GM19240 (cell line): ENCODE results near the gene RAD9B.
"Not testable (repeated sequence)": the region's sequence is repeated elsewhere in the genome, so short reads cannot be mapped to it uniquely, and the experiment has no call there.

Experiments used
- DNase-seq: peaks from one replicate; pipeline ENCODE4 v3.0.0; 2011; ENCODE audit warnings: low spot score; ENCODE audit not compliant: insufficient read length

The RAD9B gene

DNA sequence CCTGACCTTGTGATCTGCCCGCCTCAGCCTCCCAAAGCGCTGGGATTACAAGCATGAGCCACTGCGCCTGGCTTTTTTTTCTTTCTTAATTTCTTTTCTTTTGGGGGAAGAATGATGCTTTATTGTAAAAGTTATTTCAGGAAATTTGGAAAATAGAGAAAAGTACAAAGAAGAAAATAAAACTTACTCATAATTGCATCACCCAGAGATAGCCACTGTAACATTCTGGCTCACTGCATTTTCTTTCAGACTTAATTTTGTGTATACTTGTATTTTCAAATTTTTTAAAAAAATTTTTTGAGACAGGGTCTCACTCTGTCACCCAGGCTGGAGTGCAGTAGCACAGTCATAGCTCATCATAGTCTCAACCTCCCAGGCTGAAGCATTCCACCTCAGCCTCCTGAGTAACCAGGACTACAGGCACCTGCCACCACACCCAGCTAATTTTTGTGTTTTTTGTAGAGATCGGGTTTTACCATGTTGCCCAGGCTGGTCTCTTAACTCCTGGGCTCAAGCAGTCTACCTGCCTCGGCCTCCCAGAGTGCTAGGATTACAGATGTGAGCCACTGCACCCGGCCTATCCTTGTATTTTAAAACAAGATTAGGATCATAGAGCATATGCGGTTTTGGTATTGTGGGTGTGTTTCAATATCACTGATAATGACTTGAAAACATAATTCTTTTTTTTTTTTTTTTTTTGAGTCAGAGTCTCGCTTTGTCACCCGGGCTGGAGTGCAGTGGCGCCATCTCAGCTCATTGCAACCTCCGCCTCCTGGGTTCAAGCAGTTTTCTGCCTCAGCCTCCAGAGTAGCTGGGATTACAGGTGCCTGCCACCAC lies 19.0 kb downstream of the RAD9B start:
- DNase-seq, result not testable (repeated sequence)

DNA sequence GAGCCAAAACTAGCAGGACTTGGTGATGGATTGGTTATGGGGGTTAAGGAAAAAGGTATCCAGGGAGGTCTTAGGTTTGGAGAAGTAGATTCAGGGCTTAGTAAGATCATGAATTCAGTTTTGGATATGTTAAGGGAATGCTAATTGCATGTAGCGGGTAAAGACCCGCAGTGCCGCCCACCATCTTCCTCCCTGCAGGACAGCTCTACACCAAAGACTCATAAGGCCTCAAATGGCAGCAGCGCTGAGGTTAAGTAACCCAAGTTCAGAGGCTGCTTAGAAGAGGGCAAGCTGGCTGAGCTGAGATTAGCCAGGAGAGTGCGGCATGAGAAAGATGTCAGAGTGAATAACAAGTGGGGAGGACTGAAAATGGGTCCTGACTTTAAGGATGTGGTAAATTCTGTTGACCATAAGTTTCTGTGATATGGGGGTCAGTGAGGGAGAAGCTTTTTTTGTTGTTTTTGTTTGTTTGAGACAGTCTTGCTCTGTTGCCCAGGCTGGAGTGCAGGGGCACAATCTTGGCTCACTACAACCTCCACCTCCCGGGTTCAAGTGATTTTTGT lies 26.2 kb downstream of the RAD9B start:
- DNase-seq, result no peak

- peak; percentile 4 for DNase-seq
Observed at GRCh38 chr12:110530511-110530910, 28.4 kb downstream of the RAD9B start.

DNA sequence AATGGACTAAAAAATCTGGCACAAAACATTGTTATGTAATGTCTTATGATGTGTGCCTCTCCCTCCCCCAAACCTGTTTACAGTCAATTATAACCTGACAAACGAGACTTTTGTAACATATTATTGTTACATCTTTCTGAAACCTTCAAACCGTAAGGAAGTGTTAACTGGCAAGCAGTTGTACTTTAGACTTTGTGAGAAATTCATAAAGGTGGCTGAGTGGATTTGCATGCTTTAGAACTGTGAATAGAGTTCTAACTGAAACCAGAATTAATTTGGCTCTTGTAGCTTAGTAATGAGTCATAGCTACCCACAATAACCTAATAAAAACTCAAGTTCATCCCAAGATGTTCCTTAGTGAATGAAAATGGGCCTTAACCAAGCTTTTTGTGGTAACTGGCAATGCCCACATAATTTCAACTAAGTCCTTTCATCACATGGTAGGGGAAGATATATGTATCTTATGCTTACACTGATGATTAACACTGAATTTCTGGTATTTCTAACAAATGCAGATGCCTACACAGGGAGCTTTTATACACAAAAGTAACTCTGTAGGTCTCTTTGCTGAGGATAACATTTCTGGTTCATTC lies 29.7 kb downstream of the RAD9B start:
- peak; percentile 40 for DNase-seq

- DNase-seq, result no peak
Observed at GRCh38 chr12:110532644-110533043, 30.5 kb downstream of the RAD9B start.

GRCh38 chr12:110533607-110534006 lies 31.5 kb downstream of the RAD9B start:
- DNase-seq, result no peak

DNA sequence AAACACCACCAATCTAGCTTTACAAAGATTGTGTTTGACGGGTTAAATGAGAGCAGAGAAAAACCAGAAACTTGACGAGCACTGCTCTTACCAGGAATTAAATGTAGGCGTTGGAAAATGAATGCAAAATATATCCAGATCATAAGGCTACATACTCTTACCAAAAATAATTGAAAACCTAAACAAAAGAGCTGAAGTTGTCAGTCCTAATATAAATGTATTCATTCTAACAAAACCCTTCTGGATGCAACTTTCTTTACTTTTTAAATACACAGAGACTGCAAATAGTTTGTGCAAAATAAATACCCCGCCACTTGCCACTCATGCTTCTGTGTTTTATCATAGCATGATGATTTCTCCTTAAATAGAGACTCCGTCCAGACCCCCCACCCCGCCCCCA lies 32.7 kb downstream of the RAD9B start:
- DNase-seq, result no peak

DNA sequence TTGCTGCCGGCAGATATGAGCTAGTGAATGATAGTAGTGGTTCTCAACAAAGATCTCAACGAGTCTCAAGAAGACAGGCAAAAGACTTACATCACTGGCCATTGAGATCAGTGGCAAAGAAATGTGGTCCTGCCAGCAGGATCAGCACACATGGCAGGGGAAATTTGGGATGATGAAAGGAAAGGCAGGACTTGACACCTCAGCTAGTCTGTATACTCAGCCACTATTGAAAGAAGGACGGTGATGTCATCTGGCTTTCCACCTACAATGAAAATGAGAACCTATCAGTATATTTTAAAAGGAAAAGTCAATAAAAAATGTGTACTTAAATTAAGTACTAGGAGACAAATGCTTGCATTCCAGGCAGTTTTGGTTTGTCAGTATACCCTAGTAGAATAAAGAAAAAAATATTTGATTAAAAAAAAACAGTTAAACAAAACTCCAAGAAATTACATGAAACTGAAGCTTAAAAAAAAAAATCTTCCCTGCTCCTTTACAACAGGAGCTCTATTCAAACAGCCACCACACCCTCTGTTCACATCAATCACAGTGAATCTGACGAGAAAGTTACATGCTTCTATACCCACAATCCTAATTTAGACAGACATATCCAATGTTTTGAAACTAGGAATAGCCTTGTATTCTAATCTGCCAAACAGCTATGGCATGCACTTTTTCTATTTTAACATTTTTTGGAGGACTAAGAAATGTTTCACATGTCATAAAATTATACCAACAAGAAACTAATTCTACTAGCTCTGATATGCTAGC lies 34.9 kb downstream of the RAD9B start:
- no peak for DNase-seq

- DNase-seq, result no peak
Observed at GRCh38 chr12:110537605-110538409, 35.7 kb downstream of the RAD9B start.

DNA sequence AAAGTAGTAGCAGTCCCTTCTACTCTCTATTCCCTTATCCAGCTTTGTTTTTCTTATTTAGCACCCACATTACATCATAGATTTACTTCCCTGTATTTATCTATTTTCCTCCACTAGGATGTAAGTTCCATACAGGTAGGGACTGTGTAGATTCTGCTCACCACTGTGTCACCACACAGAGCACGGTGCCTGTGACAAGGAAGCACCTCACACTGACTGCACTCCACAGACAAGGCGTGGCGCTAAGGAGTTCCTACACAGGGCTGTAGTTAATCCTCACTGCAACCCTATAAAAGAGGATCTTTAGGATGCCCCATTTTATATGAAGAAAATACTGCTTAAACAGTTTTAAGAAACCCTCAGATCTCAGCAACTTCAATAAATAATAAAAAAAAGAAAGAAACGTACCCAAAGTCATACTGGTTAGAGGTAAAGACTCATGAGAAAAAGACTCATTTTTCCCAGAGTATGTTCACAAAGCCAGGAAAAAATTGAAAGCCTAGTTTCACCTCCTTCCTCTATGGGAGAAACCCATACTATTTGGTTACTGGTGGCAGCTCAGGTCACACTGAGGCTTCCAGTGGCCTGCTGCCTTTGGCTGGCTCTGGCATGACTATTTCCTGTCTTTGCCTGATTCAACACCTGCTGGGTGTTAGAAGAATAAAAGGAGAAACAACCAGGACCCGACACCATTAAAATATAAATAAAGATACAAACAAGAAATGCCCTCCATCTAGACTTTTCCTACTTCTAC lies 36.9 kb downstream of the RAD9B start:
- no peak for DNase-seq

DNA sequence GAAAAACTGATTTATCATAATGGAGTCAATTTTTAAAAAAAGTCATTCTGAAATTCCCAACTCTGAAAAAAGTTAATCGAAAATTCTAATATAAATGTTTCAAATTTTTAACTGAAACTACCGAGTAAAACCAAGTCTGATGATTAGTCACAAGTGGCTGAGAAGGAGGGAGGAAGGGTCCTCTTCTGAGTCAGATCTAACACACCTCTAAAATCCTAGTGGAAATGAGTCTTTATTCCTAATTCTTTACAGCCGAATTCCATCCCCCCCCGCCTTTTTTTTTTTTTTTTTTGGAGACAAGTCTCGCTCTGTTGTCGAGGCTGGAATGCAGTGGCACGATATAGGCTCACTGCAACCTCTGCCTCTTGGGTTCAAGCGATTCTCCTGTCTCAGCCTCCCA lies 37.9 kb downstream of the RAD9B start:
- DNase-seq, result no peak

DNA sequence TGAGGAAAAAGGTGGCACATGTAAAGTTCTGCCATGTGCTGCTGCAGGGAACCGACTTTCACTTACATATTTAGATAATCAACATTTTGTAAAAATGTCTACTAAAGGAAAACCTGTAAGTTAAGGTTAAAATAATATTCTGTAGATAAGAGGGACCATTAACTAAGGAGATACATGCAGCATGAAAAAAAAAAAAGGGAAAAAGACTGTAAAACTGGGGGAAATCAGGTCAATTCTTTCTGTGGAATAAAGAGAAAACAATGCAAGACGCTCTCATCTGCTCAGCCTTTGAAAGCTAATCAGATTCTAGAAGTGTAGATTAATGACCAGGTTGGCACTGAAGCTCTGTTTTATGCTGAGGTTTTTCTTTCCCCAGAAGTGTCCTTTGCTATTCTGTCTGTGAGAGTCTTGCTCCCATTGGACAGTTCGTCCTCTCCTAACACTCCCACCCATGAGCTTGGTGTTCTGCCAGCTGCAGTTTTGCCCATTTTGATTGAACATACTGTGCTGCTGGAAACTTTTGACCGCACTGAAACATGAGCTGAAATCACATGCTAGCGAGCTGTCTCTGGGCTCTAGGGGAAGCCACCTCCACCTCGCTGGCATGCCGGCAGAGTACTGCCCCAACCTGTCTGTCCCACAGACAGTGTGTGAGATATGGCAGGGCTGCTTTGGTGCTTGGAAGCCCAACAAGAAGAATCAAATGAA lies 41.3 kb downstream of the RAD9B start:
- DNase-seq, result no peak

GRCh38 chr12:110543965-110544364 lies 41.8 kb downstream of the RAD9B start:
- DNase-seq, result no peak

DNA sequence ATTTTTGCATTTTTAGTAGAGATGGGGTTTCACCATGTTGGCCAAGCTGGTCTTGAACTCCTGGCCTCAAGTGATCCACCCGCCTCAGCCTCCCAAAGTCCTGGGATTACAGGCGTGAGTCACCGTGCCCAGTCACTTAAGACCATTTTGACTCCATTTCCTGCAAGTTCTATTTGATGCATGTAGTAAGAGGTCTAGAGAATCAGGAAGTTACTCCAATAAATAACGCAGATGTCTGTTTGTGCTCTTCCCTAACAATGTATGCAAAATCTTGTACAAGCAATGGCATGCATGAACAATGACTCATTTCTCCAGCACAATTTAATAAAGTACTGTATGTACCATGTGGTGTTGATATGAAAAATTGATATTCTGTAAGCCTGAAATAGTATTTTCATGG lies 43.1 kb downstream of the RAD9B start:
- DNase-seq, result not testable (repeated sequence)

GRCh38 chr12:110545812-110546211 lies 43.7 kb downstream of the RAD9B start:
- DNase-seq, result no peak

GRCh38 chr12:110546339-110546738 lies 44.2 kb downstream of the RAD9B start:
- DNase-seq, result no peak

GRCh38 chr12:110547090-110547489 lies 45.0 kb downstream of the RAD9B start:
- no peak for DNase-seq

GRCh38 chr12:110548678-110549077 lies 46.5 kb downstream of the RAD9B start:
- no peak for DNase-seq

DNA sequence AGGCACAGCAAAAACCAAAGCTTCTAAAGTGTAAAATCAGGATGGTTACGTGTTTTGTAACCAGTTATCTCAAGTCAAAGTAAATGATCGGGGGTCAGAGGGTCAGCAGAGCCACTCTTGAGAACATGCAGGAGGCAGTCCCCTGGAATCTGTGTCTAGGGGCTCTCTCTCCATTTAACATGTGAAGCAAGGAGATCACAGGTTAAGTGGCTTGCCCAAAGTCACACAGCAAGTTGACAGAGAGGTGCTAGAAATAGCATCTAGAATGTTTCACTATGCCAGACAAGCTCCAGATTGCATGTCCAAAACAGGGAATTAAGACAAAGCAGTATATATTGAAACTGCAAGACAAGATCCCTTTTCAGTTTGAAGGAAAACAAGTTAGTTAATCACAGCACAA lies 47.6 kb downstream of the RAD9B start:
- DNase-seq, result no peak

- DNase-seq, result no peak
Observed at GRCh38 chr12:110550981-110551380, 48.9 kb downstream of the RAD9B start.
